Mammary epithelial cell (primary cell): Measurements from ENCODE around the gene ZBTB17.

ENCODE experiments used
- CTCF ChIP-seq, 2 donors: IDR thresholded peaks in 1 of 2; conservative IDR thresholded peaks in 1 of 2; 2 replicates each; pipeline ENCODE4 v1.5.1; 2011 to 2012; ENCODE audit warnings: inconsistent platforms in 2 of 2, low read length in 2 of 2, mild to moderate bottlenecking in 2 of 2, control low read depth in 1 of 2, low read depth in 1 of 2; ENCODE audit not compliant: insufficient read depth in 1 of 2; ENCODE audit errors: extremely low read depth in 1 of 2
- EZH2 ChIP-seq: IDR thresholded peaks from 2 replicates; pipeline ENCODE4 v1.6.1; 2012; ENCODE audit warnings: low read length, inconsistent platforms, borderline replicate concordance

- no peak for TF ChIP-seq CTCF (conservative IDR thresholded peaks at IDR 0.05 in 1 of 2, IDR thresholded peaks at IDR 0.05 in 1 of 2; ENCODE audit: extremely low read depth in 1 of 2, insufficient read depth in 1 of 2, low read depth in 1 of 2, low read length in 2 of 2)
- TF ChIP-seq EZH2: no peak
Measured at GRCh38 chr1:15975805-15976680, at the start of gene ZBTB17.
